SK-N-SH (cell line): Measurements from ENCODE around the gene CYBRD1. TPM values are rescaled to one million over a fixed set of nuclear protein-coding genes. Genes with fewer than 3 reads are reported as not detected.

Experiments
- CTCF ChIA-PET: fragments of 300-600, 350-600 bp; formaldehyde crosslinking; extraction: SDS; loops from one replicate; lab custom pipeline; 2021; lab: Yijun Ruan, JAX
- POLR2A ChIA-PET: fragments of 350-600 bp; sonication (Branson Sonifier 250); formaldehyde crosslinking; extraction: SDS; loops from one replicate; lab custom pipeline; 2020; ENCODE audit warnings: antibody characterized with exemption, inconsistent platforms; lab: Yijun Ruan, JAX
- DNase-seq: peaks from one replicate; pipeline ENCODE4 v3.0.0; 2012
- H2AFZ ChIP-seq: fragments of 200-600 bp; sonication (generic); 2 replicates; pipeline ENCODE4 v1.8.1; 2016; ENCODE audit warnings: antibody characterized with exemption, mild to moderate bottlenecking, low read depth
- H3F3A ChIP-seq: fragments of 200-600 bp; sonication (generic); replicated peaks from 2 replicates; pipeline ENCODE3; 2016; ENCODE audit warnings: antibody characterized with exemption, mild to moderate bottlenecking; ENCODE audit not compliant: insufficient read depth
- H3K27ac ChIP-seq, 2 experiments: fragments of 200-500 bp in 1 of 2; fragments of 200-600 bp in 1 of 2; sonication (Bioruptor generic) in 1 of 2; sonication (generic), shearing (Covaris generic) in 1 of 2; 2 replicates each; pipeline versions ENCODE4 v1.5.1 to v1.6.1; 2014 to 2016; ENCODE audit warnings: low read depth in 2 of 2, inconsistent platforms in 1 of 2, low read length in 1 of 2, mild to moderate bottlenecking in 1 of 2, mixed read lengths in 1 of 2
- H3K27me3 ChIP-seq: fragments of 200-600 bp; sonication (generic), shearing (Covaris generic); 2 replicates; pipeline ENCODE4 v1.6.1; 2016; ENCODE audit warnings: mixed run types; ENCODE audit not compliant: insufficient read depth
- H3K36me3 ChIP-seq, 2 experiments: fragments of 200-500 bp in 1 of 2; fragments of 200-600 bp in 1 of 2; sonication (Bioruptor generic) in 1 of 2; sonication (generic) in 1 of 2; replicated peaks in 1 of 2; 2 replicates each; pipeline versions ENCODE3 to v1.5.1; 2014 to 2016; ENCODE audit warnings: low read length in 1 of 2, mild to moderate bottlenecking in 1 of 2; ENCODE audit not compliant: insufficient read depth in 2 of 2, control insufficient read depth in 1 of 2
- H3K4me1 ChIP-seq, 2 experiments: fragments of 200-500 bp in 1 of 2; fragments of 200-600 bp in 1 of 2; sonication (Bioruptor generic) in 1 of 2; sonication (generic), shearing (Covaris generic) in 1 of 2; 2 replicates each; pipeline versions ENCODE4 v1.5.1 to v1.6.1; 2014 to 2016; ENCODE audit warnings: low read depth in 1 of 2, low read length in 1 of 2, mixed run types in 1 of 2; ENCODE audit not compliant: insufficient read depth in 2 of 2, control insufficient read depth in 1 of 2
- H3K4me2 ChIP-seq: fragments of 200-600 bp; sonication (generic), shearing (Covaris generic); 2 replicates; pipeline ENCODE4 v1.6.1; 2017; ENCODE audit warnings: mixed run types
- H3K4me3 ChIP-seq, 2 experiments: fragments of 200-500 bp in 1 of 2; fragments of 200-600 bp in 1 of 2; sonication (Bioruptor generic) in 1 of 2; sonication (generic), shearing (Covaris generic) in 1 of 2; 2 replicates each; pipeline versions ENCODE4 v1.5.1 to v1.8.1; 2014 to 2016; ENCODE audit warnings: low read depth in 2 of 2, inconsistent platforms in 1 of 2, low read length in 1 of 2, mild to moderate bottlenecking in 1 of 2, mixed read lengths in 1 of 2, moderate library complexity in 1 of 2
- H3K79me2 ChIP-seq: fragments of 200-600 bp; sonication (generic); 2 replicates; pipeline ENCODE4 v1.8.1; 2017; ENCODE audit warnings: mild to moderate bottlenecking; ENCODE audit not compliant: insufficient read depth
- H3K9ac ChIP-seq: fragments of 200-600 bp; sonication (generic); 2 replicates; pipeline ENCODE4 v1.6.1; 2017; ENCODE audit warnings: mixed run types
- H3K9me2 ChIP-seq: fragments of 200-600 bp; sonication (generic); 2 replicates; pipeline ENCODE4 v1.6.1; 2017; ENCODE audit warnings: mixed run types
- H3K9me3 ChIP-seq: fragments of 200-600 bp; sonication (generic); 2 replicates; pipeline ENCODE4 v1.6.1; 2017; ENCODE audit warnings: mixed run types, mild to moderate bottlenecking, moderate library complexity
- H4K20me1 ChIP-seq: fragments of 200-600 bp; sonication (generic); 2 replicates; pipeline ENCODE4 v1.6.1; 2017; ENCODE audit warnings: mild to moderate bottlenecking, mixed run types; ENCODE audit not compliant: insufficient read depth
- ELF1 ChIP-seq: IDR thresholded peaks from 2 replicates; pipeline ENCODE4 v1.4.0; 2012
- EP300 ChIP-seq, 2 experiments: IDR thresholded peaks; 2 replicates each; pipeline versions ENCODE4 v1.4.0 to v1.6.1; 2012; ENCODE audit warnings: borderline replicate concordance in 1 of 2, low read depth in 1 of 2, low read length in 1 of 2
- FOSL2 ChIP-seq: IDR thresholded peaks from 2 replicates; pipeline ENCODE4 v1.4.0; 2012; ENCODE audit warnings: low read depth, mild to moderate bottlenecking, moderate library complexity, borderline replicate concordance
- NFIC ChIP-seq: IDR thresholded peaks from 2 replicates; pipeline ENCODE4 v1.4.0; 2012; ENCODE audit warnings: borderline replicate concordance
- RAD21 ChIP-seq: IDR thresholded peaks from 2 replicates; pipeline ENCODE4 v1.6.1; 2012; ENCODE audit warnings: mild to moderate bottlenecking, low read length
- RCOR1 ChIP-seq: fragments of 150-350 bp; IDR thresholded peaks from 2 replicates; pipeline ENCODE4 v1.6.1; 2017; ENCODE audit warnings: antibody characterized with exemption, low read length
- RFX5 ChIP-seq: IDR thresholded peaks from 2 replicates; pipeline ENCODE4 v1.6.1; 2012; ENCODE audit warnings: mild to moderate bottlenecking, improper control_type of control experiment, low read length
- RXRA ChIP-seq: IDR thresholded peaks from 2 replicates; pipeline ENCODE4 v1.4.0; 2012; ENCODE audit warnings: low read depth, mild to moderate bottlenecking, borderline replicate concordance
- SIN3A ChIP-seq: IDR thresholded peaks from 2 replicates; pipeline ENCODE4 v1.6.1; 2012; ENCODE audit warnings: low read depth, mild to moderate bottlenecking, low read length, moderate library complexity, borderline replicate concordance
- SMC3 ChIP-seq: IDR thresholded peaks from 2 replicates; pipeline ENCODE4 v1.6.1; 2012; ENCODE audit warnings: low read depth, low read length, improper control_type of control experiment
- TCF12 ChIP-seq: IDR thresholded peaks from 2 replicates; pipeline ENCODE4 v1.4.0; 2012
- YY1 ChIP-seq: IDR thresholded peaks from 2 replicates; pipeline ENCODE4 v1.4.0; 2012; ENCODE audit warnings: low read depth, mild to moderate bottlenecking
- WGBS: methylation state at CpG from one replicate; pipeline ENCODE4 v1.1.6; 2017; ENCODE audit warnings: low lambda C conversion rate; 5-methylcytosine and 5-hydroxymethylcytosine counted together
- polyA plus RNA-seq, 3 experiments: library from polyadenylated mRNA; depleted of rRNA; stranded (reverse); fragments of >200 nt; gene quantifications; 2 replicates each; pipeline ENCODE4 v1.2.3, GENCODE V29; 2012
- TF ChIP-seq, protein P1 (sequence below): IDR thresholded peaks from 2 replicates; pipeline ENCODE4 v1.4.0; 2012; ENCODE audit warnings: low read depth, borderline replicate concordance
- TF ChIP-seq, protein P2 (sequence below): fragments of 150-350 bp; IDR thresholded peaks from 2 replicates; pipeline ENCODE4 v1.6.1; 2016; ENCODE audit warnings: mild to moderate bottlenecking, low read depth, low read length

CYBRD1 gene
- polyA plus RNA-seq, 1 of the 3 experiments (the other 2 are of a cell fraction), result 21.1 TPM

GRCh38 chr2:171547256-171547655 lies 25.0 kb downstream of the CYBRD1 start:
- POLR2A ChIA-PET, result no interaction called here
- Histone ChIP-seq H2AFZ (no peak overlapping the region), H3K27me3 (no peaks in the 10 kb centered on the region), H3K4me3 (no peak overlapping the region), H3K9me2 (no peaks in the 10 kb centered on the region), H3K9me3 (no peaks in the 10 kb centered on the region), H3K79me2 (no peaks in the 10 kb centered on the region; the same call in 1 of the 2 replicates), H3F3A (peaks cover 8% of the 10 kb centered on the region), H4K20me1 (no peaks in the 10 kb centered on the region), H3K36me3 (peaks cover 0 to 18% of the 10 kb centered on the region in 2 experiments), H3K4me2 (no peak overlapping the region), H3K4me1 (peaks cover 0 to 11% of the 10 kb centered on the region in 2 experiments; a peak in 1 of 4 replicates), H3K27ac (no peak overlapping the region), H3K9ac (no peak overlapping the region)
- CTCF ChIA-PET, result no interaction called here
- DNase-seq, result no peak
- TF ChIP-seq RXRA (no peak), ELF1 (no peak), SMC3 (no peak), SIN3A (no peak), NFIC (no peak), RCOR1 (no peak), TCF12 (no peak)

DNA sequence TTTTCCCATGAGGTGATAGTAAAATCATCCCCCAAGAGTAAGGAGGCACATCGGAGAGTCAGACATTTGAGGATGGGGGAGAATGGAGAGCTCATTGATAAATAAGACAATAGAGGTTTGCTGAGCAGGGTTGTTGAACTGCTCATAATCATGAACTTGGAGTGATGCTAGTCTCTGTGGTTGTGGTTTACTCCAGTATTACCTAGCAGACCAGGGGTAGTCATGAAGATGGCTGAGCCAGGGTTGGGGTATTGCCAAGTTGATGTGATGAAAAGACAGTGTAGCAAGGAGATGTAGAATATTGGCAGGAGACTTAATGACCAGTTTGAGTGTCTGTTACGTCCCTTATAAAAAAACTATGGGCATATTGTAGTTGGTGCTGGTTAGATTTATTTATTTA lies 25.4 kb downstream of the CYBRD1 start:
- H3K4me3 ChIP-seq, result no peak overlapping the region
- H3K27me3 ChIP-seq, result no peaks in the 10 kb centered on the region
- no peaks in the 10 kb centered on the region for H3K9me3 ChIP-seq
- no peaks in the 10 kb centered on the region for H4K20me1 ChIP-seq
- peaks cover 0 to 23% of the 10 kb centered on the region in 2 experiments for H3K36me3 ChIP-seq
- ChIA-PET CTCF (interaction anchor here (0.8 kb wide), 1 partner anchor 126 kb away, joined by 3 read pairs; no protein-coding TSS in a partner anchor), POLR2A (no interaction called here)
- H3K9ac ChIP-seq, result no peak overlapping the region
- H3K27ac ChIP-seq, result no peak overlapping the region
- no peak for TF ChIP-seq YY1
- TF ChIP-seq, protein P1, sequence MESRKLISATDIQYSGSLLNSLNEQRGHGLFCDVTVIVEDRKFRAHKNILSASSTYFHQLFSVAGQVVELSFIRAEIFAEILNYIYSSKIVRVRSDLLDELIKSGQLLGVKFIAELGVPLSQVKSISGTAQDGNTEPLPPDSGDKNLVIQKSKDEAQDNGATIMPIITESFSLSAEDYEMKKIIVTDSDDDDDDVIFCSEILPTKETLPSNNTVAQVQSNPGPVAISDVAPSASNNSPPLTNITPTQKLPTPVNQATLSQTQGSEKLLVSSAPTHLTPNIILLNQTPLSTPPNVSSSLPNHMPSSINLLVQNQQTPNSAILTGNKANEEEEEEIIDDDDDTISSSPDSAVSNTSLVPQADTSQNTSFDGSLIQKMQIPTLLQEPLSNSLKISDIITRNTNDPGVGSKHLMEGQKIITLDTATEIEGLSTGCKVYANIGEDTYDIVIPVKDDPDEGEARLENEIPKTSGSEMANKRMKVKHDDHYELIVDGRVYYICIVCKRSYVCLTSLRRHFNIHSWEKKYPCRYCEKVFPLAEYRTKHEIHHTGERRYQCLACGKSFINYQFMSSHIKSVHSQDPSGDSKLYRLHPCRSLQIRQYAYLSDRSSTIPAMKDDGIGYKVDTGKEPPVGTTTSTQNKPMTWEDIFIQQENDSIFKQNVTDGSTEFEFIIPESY, result no peak
- no peak for TF ChIP-seq EP300 (IDR thresholded peaks at IDR 0.05; ENCODE audit: borderline replicate concordance in 1 of 2, low read depth in 1 of 2, low read length in 1 of 2)
- TF ChIP-seq RAD21, result no peak
- TF ChIP-seq SIN3A, result no peak
- TF ChIP-seq, protein P2, sequence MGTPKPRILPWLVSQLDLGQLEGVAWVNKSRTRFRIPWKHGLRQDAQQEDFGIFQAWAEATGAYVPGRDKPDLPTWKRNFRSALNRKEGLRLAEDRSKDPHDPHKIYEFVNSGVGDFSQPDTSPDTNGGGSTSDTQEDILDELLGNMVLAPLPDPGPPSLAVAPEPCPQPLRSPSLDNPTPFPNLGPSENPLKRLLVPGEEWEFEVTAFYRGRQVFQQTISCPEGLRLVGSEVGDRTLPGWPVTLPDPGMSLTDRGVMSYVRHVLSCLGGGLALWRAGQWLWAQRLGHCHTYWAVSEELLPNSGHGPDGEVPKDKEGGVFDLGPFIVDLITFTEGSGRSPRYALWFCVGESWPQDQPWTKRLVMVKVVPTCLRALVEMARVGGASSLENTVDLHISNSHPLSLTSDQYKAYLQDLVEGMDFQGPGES, result no peak
- TF ChIP-seq RFX5, result no peak
- TF ChIP-seq FOSL2, result no peak
- TF ChIP-seq, all 33 proteins: peak for 0
- H3F3A ChIP-seq, result peaks cover 8% of the 10 kb centered on the region
- H3K4me1 ChIP-seq, result peaks cover 0 to 11% of the 10 kb centered on the region in 2 experiments; a peak in 1 of 4 replicates
- DNase-seq, result no peak
- no peak overlapping the region for H2AFZ ChIP-seq
- no peaks in the 10 kb centered on the region for H3K9me2 ChIP-seq
- H3K79me2 ChIP-seq, result no peaks in the 10 kb centered on the region; the same call in 1 of the 2 replicates
- WGBS, result 93% methylated on average over 2 of the region's 2 CpGs
- H3K4me2 ChIP-seq, result no peak overlapping the region
